ENCODE results near the gene SMYD3. TPM values are rescaled to one million over a fixed set of nuclear protein-coding genes. Genes with fewer than 3 reads are reported as not detected.

SMYD3 gene
- total and polyA plus RNA-seq, 9 of the 15 experiments (the other 6 are each of a cell fraction or from before 2014, with no cell fraction given): 128 to 440 (median 197) TPM

DNA sequence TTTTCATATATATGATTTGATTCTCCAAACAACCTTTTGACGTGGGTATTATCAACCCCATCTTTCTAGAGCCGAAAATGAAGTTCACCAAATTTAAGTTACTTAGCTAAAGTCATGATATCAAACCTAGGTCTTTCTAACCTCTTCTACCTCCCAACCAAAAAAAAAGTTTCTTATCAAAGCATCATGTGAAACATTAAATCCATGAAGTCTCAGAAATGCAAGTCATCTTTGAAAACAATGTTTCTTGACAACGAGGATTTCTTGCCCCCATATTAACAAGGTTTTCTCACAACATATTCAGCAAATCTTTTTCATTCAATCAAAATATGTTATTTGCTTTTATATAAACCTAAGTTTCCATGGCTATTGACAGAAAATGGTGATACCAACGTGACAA, 306.3 kb downstream of the SMYD3 start (continued):
- TF ChIP-seq ZBTB11 (CRISPR knock-in tag; IDR thresholded peaks at IDR 0.05) (no peak), CHCHD3 (CRISPR knock-in tag; IDR thresholded peaks at IDR 0.05) (no peak), SMARCB1 (IDR thresholded peaks at IDR 0.05; ENCODE audit: insufficient read length, low read depth) (no peak), TSC22D4 (tag; IDR thresholded peaks at IDR 0.05) (no peak), PPARD (CRISPR knock-in tag; IDR thresholded peaks at IDR 0.05) (no peak), ZNF589 (CRISPR knock-in tag; IDR thresholded peaks at IDR 0.05; ENCODE audit: low read depth) (no peak), GTF2A2 (tag; IDR thresholded peaks at IDR 0.05) (no peak), MBD2 (IDR thresholded peaks at IDR 0.05; ENCODE audit: borderline replicate concordance, low read depth) (no peak), NFIX (CRISPR knock-in tag; IDR thresholded peaks at IDR 0.05; ENCODE audit: low read depth) (no peak), ZNF699 (CRISPR knock-in tag; IDR thresholded peaks at IDR 0.05; ENCODE audit: insufficient replicate concordance) (no peak), KDM5B (IDR thresholded peaks at IDR 0.05; ENCODE audit: insufficient replicate concordance, low read depth, low read length) (no peak), ZNF282 (CRISPR knock-in tag; IDR thresholded peaks at IDR 0.05) (no peak), FOXA3 (CRISPR knock-in tag; conservative IDR thresholded peaks at IDR 0.05 in 1 of 2, IDR thresholded peaks at IDR 0.05 in 1 of 2) (no peak), NCOR1 (IDR thresholded peaks at IDR 0.05) (no peak), FOXJ3 (CRISPR knock-in tag; IDR thresholded peaks at IDR 0.05) (no peak), ZNF224 (CRISPR knock-in tag; IDR thresholded peaks at IDR 0.05) (no peak), PYGO2 (tag; IDR thresholded peaks at IDR 0.05) (no peak), MTA2 (IDR thresholded peaks at IDR 0.05; ENCODE audit: low read depth) (no peak), CREB5 (CRISPR knock-in tag; IDR thresholded peaks at IDR 0.05) (no peak), MED1 (CRISPR knock-in tag; IDR thresholded peaks at IDR 0.05; ENCODE audit: borderline replicate concordance) (no peak), PREB (CRISPR knock-in tag; IDR thresholded peaks at IDR 0.05) (no peak), ZNF785 (CRISPR knock-in tag; IDR thresholded peaks at IDR 0.05) (no peak), ETV6 (IDR thresholded peaks at IDR 0.05; ENCODE audit: borderline replicate concordance in 1 of 2, low read depth in 2 of 2, low read length in 1 of 2) (no peak), ETV6 (CRISPR knock-in tag; IDR thresholded peaks at IDR 0.05; ENCODE audit: borderline replicate concordance) (no peak), TCF7 (IDR thresholded peaks at IDR 0.05; ENCODE audit: borderline replicate concordance) (no peak), NFXL1 (CRISPR knock-in tag; IDR thresholded peaks at IDR 0.05) (no peak)

Measured in K562 (cell line).